Stimulated activated CD4-positive, alpha-beta T cell treated with anti-CD3 and anti-CD28 coated beads, Interleukin-15, amount 100 ng/mL, for 24 hours (primary cell): Measurements from ENCODE around the gene VPS9D1.

ENCODE experiments used
- DNase-seq: peaks from one replicate; pipeline ENCODE4 v3.0.0-alpha.2; 2020

Gene VPS9D1

DNA sequence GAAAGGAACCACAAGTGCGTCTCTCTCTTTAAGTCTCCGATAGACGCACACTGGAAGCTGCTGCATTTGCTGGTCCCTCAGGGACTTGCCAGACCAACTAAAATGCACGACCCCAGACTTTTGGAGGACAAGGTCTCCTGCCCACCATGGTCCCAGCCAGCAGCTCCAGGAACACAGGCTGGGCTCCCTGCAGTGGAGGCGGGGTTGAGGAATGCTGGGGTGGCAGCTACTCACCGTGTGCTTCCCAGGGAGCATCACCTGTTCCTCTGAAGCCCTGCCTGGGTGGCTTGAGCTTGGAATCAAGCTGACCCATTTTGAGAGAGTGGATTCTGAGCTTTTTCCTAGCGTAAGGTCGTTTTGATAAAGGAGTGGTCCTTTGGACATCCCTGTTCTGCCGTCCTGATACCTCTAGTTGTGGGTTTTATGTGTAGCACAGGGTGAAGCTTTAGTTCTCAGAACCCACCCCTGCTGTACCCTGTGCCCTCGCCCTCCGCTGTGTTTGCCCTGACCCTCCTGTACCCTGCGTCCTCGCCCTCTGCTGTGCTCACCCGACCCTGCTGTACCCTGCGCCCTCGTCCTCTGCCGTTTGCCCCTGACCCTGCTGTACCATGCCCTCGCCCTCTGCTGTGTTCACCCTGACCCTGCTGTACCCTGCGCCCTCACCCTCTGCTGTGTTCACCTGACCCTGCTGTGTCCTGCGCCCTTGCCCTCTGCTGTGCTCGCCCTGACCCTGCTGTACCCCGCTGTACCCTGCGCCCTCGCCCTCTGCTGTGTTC lies 11.6 kb upstream of the VPS9D1 start:
- DNase-seq: no peak

DNA sequence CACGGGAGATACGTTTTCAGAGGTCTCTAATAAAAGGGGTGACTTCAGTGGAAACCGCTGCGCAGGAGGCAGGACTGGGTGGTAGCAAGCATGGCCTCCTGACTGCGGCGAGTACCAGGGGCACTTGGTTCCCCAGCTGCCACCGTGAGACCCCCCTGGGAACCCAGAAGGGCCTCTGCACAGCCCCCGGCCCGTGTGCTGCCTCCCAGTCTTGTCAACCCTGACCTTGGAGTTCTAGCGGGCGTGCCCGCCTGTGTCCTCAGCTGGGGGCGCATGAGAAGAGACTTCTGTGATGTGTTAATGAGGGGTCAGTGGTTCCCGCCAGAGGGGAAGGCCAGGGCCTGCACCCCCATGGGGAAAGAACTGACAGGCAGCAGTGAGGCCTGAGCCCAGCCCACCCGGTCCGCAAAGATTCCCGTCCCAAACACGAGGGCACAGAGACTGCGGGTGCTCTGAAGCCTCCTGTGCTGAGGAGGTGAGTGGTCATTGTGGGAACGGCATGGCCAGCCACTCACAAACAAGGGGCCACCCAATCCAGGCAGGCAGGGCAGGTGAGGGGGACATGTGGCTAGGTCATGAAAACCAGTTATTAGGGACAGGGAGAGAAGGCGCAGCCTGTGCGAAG lies 10.0 kb upstream of the VPS9D1 start:
- no peak for DNase-seq

DNA sequence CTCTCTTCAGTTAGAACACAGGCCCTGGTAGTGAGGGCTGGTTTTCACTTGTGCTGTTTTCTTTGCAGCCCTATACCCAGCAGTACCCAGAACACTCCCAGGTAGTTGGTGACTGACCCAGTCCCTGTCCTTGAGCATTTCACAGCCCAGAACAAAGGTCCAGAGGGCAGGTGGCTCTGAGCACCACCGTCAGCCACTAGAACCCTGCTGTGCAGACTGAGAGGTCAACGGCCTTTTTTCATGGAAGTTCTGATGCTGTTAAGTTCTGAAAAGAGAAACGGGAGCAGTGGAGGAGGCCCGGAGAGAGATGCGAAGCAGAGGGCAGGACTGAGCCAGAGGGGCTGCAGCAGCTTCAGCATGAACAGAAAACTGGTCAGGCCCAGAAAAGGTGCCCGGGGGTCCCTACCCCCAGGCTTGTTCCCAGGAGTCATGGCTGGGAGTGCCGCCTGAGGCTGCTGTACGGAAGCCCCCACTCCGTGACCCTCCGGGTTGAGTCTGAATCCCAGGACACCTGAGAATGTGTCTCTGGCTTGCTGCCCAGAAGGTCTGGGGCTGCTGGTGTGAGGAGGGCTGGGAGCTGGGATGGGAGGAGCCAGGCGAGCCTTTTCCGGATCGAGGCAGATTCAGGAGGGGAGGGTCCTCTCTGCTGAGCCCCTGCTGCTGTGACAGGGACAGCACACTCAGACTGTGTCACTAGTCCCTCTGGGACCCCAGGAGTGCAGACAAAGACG lies 9.3 kb upstream of the VPS9D1 start:
- DNase-seq: no peak

DNA sequence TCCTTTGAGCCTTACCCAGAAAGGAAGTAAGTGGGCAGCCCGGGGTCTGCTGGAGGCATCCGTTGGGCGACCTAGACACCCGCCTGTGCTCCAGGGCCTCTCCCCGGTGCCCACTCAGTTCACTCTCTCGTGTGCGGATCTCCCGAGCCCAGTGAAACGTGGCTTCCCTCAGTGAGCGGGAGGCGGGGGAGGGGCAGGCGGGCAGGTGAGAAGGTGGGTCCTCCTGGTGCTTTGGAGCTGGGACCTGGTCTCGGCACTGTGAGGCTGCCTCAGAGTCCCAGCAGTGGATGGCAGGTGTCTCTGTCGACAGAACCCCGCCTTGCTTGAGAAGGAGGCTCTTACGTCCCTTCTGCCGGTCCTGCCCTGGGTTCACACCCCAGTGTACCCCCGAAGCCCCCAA lies 8.6 kb upstream of the VPS9D1 start:
- no peak for DNase-seq

DNA sequence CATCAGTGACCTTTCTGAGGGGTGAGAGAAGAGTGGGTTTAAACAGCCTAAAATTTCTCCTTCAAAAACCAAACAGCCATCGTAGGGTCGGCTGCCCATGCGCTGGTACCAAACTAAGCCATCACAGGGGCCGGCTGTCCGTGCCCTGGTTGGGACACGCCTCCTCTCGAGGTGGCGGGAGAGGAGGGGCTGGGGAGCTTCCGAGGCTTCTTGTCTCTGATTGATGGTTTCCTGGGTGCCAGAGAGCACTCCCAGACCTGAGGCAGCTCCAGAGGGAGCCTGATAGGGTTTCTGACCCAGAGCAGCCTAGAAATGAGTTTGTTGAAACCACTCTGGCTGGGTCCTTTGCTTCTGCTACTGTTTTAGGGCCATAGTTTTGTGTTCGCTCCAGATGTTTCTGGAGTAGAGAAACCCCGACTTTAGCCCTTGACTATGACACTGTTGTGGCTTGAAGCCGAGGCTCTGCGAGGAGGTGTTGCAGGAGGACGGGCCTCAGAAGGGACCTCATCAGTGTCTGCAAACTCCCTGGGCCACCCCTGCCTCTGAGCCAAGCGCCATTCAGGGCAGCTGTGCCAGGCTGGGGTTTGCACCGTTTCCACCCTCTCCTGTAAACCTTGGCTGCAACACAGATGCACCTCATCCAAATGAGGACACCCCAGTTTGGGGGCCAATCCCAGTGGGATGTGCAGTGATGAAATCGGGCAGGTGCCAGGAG lies 6.9 kb upstream of the VPS9D1 start:
- no peak for DNase-seq

DNA sequence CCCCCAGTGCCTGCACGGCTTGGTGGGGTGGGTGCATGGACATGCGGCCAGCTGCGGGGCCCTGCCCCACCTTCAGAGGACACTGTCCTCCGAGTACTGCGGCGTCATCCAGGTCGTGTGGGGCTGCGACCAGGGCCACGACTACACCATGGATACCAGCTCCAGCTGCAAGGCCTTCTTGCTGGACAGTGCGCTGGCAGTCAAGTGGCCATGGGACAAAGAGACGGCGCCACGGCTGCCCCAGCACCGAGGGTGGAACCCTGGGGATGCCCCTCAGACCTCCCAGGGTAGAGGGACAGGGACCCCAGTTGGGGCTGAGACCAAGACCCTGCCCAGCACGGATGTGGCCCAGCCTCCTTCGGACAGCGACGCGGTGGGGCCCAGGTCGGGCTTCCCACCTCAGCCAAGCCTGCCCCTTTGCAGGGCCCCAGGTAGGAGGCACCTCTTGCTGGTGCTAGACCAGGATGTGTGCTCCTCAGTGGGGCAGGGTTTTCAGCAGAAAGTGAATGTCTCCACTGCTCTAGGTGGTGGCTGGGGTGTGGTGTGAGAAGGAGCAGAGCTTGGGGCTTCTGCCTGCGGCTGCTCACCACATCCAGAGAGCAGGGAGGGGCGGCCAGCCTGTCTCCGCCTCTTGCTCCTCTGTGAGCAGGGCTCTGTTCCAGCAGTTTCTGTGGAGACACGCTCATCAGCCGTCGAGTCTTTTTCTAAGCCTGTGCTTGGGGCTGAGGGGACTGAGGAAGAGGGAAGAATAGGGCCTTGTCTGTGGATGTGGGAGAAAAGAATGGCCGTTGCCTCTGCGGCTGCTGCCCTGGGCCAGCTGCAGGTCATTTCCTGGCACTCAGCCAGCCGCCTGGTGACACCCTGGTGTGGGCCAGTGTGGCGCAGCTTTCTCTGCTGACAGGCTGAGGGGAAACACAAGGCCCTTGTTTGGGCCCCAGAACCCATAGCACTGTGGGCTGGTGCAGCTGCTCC lies 2.9 kb upstream of the VPS9D1 start:
- peak; percentile 79 for DNase-seq

DNA sequence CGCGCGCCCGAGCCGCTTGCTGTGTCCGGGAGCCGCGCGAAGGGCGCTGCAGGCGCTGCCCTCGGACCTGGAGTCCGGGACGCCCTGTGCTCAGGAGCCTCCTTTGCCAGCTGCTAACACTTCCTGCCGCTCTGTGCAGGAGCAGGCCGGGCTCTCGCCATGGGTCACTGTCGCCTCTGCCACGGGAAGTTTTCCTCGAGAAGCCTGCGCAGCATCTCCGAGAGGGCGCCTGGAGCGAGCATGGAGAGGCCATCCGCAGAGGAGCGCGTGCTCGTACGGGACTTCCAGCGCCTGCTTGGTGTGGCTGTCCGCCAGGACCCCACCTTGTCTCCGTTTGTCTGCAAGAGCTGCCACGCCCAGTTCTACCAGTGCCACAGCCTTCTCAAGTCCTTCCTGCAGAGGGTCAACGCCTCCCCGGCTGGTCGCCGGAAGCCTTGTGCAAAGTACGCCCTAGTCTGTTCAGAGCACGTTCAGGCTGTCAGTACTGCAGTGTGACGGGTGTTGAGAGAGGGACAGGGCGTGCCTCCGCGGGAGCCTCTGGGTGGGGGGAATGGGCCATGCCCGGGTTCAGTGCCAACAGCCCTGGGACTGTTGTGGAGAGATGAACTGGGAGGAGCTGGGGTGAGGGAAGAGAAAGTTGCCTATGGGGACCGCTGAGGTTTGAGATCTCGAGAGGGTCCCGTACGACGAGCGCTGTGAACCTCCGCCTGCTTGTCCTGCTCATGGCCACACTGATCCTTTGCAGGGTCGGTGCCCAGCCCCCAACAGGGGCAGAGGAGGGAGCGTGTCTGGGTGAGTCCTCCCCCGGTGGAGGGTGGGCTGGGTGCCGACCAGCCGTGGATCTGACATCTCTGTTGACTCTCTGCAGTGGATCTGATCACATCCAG lies 1.9 kb upstream of the VPS9D1 start:
- peak; percentile 76 for DNase-seq

DNA sequence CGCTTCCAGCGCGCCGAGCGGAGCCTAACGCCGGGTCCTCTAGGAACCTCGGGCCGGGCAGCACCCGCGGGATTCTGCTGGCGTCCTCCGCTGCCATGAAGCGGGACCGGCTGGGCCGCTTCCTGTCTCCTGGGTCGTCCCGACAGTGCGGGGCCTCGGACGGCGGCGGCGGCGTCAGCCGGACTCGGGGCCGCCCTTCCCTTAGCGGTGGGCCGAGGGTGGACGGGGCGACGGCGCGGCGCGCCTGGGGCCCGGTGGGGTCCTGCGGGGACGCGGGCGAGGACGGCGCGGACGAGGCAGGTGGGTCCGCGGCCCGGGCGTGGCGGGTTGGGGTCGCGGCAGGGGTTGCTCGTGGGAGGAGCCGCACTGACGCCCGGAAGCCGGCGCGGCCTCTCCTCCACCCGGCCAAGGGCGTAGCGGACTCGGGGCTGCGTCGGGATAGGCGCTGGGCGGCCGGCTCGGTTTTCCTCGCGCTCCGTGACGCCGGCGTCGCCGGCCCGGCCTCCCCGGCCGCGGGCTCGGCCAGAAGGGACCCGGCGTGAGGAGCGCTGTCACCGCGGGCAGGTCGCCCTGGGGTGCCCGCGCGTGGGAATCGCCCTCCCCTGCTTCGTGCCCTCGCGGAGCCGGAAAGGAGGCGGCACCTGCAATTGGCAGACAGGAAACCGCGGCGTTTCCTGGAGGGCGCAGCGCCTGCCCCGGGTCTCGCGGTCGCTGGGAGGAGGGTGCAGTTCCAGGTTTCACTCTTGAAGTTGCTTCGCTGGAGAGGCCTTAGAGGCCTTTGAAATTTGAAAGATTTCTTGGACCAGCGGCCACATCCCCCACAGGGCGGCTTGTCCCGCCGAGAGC lies 1.1 kb upstream of the VPS9D1 start:
- peak; percentile 87 for DNase-seq

DNA sequence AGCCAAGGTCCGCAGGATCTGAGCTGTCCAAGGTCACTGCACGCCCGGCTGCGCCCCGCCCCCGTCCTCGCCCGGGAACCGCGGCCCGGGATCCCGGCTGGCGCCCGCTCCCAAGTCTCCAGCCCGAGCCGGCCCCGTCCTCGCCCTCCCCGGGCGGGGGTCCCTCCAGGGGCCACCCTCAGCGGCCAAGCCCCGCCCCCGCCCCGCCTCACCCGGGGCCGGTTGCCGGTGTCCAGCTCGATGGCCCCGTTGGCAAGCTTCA lies 216 bp downstream of the VPS9D1 start:
- DNase-seq: no peak

DNA sequence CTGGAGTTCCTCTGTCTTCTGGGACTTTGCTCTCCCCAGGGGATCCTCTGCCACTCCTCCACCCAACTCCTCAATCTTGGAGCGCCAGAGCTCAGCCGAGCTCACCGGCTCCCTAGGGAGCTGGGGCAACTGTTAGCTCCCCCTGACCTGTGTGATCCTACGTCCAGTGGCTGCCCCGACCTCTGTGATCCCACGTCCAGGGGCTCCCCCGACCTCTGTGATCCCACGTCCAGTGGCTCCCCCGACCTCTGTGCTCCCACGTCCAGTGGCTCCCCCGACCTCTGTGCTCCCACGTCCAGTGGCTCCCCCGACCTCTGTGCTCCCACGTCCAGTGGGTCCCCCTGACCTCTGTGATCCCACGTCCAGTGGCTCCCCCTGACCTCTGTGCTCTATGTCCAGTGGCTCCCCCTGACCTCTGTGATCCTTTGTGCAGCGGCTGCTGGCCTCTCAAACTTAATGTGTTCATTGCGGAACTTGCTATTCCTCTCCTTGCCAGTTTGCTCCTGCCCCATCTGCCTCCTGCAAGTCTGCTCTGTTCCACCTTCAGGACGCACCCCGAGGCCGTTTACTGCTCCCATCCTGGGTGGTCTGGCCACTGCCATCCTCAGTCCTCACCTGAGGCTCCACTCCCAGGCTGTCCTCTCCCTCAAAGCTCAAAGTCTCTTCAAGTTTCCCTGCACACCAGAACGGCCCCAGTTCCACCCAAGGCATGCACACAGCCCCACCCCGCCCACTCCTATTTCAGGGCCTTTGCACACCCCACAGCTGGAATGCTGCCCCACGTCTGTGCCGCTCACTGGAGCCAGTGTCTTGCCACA lies 2.8 kb downstream of the VPS9D1 start:
- no peak for DNase-seq

DNA sequence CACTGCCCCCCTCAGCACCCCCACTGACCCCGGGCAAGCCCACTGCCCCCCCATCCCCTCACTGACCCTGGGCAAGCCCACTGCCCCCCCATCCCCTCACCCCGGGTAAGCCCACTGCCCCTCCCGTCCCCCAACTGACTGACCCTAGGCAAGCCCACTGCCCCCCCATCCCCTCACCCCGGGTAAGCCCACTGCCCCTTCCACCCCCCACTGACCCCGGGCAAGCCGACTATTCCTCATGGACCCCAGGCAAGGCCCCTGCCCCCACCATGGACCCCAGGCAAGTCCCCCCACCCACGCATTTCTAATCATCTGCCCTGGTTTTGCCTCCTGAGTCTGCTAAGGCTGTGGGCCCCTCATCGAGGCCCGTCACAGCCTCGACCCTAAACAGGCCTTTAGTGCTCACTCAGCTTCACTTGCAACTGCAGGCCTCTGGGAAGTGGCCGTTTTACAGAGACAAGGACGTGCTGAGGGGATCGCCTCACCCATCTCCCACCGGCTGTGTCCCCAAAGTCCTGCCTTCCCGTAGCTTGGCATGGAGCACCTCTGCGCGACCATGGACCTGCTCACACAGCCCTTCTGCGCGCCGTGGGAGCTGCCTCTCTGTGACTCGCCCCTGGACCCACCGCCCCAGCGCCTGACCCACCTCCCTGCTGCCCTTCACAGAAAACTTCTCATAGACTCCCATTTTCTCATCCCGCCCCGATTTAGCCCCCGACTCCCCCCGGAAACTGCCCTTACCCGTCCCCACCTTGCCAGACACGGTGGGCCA lies 3.6 kb downstream of the VPS9D1 start:
- DNase-seq: no peak

DNA sequence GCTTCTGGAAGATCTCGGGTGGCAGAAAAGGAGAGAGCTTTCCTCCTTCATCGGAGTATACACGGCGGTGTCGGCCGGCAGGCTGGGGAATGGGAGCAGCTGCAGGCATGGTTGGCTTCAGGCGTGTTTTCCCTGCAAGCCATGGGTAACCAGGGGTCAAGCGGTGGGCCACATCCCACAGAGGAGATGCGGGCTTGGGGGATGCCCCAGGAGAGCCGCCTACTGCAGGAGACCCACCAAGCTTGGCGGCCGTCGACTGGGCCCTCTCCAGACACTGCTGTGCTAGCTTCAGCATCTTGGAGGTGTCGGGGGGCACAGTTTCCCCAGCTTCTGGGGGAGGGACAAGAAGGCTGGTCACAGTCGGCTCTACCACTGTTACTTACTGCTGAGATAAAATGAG lies 4.2 kb downstream of the VPS9D1 start:
- no peak for DNase-seq

DNA sequence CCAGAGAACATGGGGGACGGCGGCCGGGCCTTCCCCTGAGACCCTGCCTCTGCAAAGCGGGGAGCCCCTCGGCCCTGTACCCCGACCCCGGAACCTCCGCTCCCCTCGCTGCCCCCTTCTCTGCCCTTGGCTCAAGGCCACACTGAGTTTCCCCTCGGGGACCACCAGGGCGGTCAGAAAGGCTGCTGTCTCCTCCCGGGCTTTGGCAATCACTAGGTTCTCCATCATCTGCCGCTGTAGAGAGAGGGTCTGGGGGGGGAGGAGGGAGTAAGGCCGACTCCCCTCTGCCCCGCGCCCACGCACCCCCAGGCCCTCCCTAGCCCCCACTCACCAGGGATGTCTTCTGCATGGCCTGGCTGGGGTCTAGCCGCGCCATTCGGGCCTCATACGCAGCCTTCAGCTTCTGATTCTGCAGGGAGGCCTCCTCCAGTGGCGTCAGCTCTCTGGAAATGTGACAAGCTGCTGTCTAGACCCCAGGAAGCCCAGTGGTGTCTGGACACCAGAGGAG lies 8.4 kb downstream of the VPS9D1 start:
- DNase-seq: no peak

DNA sequence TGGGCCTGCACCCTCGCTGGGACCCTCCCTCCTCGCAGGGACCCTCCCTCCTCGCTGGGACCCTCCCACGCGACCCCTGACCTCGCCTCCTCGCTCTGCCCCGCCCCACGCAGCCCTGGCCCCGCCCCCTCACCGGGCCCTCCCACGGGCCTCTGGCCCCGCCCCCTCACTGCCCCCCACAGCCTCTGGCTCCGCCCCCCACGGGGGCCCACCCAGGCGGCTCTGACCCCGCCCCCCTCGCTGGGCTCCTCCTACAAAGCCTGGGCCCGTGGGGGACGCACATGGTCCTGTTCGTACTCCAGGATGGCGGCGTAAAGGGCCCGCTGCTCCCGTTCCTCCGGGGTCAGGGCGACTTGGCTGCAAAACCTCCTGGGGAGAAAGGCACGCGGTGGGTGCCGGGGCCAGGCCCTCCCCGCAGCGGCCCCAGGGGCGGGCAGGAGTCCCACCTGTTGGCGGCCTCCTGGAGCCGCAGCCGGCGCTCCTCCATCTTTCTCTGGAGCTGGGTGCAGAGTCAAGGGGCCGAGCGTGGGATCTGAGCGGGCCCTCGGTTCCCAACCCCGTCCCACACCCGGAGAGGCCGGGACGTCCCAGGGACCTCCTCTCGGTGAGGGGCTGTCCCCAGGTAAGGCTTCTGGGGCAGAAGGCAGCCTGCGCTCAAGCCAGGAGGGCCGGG lies 9.0 kb downstream of the VPS9D1 start:
- DNase-seq: peak; percentile 83

DNA sequence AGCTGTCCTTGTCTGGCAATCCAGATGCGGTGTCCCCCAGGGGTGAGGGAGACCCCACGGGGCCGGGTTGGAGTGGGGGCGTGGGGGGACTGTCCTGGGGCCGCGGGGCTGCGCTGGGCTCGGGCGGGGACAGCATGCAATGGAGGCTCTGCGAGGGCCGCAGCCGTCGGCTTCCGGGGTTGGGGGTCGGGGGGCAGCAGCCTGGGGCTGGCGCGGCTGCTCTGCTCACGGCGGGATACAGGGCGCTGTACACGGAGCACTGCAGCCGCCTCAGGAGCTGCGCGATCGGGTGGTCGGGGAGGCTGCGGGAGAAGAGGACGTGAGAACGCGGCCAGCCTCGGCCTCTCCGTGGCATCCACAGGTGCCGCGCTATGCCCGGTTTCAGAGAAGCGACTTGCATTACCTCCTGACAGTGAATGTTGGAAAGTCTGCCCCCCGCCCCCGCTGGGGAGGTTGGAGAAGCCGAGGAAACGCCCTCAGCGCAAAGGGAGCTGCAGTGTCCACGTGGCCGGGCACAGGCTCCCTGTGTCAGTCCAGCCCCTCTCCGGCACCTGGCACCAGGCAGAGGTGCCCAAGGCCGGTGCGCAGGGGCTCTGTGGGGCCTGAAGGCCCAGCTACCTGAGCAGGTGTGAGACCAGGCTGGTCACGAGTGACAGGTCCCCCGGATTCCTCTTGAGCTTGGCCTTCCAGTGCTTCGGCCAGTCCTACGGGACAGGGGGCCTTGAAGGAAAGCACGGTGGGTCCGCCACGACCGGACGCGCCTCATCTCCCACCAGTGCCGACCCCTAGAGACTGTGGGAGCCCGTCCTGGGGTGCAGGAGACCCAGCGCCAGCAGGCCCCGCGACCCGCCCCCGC lies 9.8 kb downstream of the VPS9D1 start:
- no peak for DNase-seq

DNA sequence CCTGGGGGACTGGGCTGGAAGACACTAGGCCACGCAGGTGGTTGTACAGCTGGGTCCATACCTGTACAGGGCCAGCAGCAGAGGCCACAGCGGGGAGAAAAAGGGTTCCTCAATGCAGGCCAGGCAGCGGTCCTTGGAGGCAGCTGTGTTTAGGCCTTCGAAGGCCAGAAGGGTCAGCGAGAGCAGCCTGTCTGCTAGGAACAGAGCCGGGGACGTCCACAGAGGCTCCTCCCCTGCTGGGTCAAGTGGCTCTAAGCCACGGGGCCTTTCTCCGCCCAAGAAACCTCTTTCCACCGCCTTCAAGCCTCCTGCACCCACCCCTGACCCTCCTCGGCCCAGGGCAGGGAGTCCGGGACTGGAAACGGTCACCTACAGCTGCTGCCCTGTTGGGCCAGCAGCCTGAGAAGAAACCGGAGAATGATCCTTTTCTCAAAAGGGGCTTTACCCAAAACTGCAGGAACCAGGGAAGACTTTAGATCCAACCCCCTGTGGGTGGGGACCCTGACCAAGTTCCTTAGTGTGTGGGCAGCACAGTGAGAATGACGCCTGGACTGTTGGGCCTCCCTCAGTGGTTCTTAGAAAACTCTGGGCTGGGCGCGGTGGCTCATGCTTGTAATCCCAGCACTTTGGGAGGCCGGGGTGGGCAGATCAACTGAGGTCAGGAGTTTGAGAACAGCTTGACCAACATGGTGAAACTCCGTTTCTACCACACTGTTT lies 10.8 kb downstream of the VPS9D1 start:
- DNase-seq: no peak
